Fibroblast of skin of scalp (primary cell): ENCODE results near the gene TSPOAP1.

Source experiments
- DNase-seq: peaks from one replicate; pipeline ENCODE4 v3.0.0-alpha.2; 2013

Gene TSPOAP1

GRCh38 chr17:58276423-58276822 is 52.2 kb downstream of the TSPOAP1 start:
- DNase-seq = no peak

- no peak for DNase-seq
These were observed 53.2 kb downstream of the TSPOAP1 start for GRCh38 chr17:58275417-58275816.

GRCh38 chr17:58273453-58274104 is 55.0 kb downstream of the TSPOAP1 start:
- no peak for DNase-seq

GRCh38 chr17:58272367-58273280 is 56.0 kb downstream of the TSPOAP1 start:
- DNase-seq = no peak

- DNase-seq = no peak
These were observed 57.2 kb downstream of the TSPOAP1 start for GRCh38 chr17:58271216-58271931.

- DNase-seq = no peak
These were observed 57.9 kb downstream of the TSPOAP1 start for GRCh38 chr17:58270476-58271215.

GRCh38 chr17:58269557-58270291 is 58.9 kb downstream of the TSPOAP1 start:
- DNase-seq = no peak

- DNase-seq = no peak
These were observed 59.6 kb downstream of the TSPOAP1 start for GRCh38 chr17:58268774-58269556.

GRCh38 chr17:58268326-58268725 is 60.3 kb downstream of the TSPOAP1 start:
- DNase-seq = no peak

- DNase-seq = no peak
These were observed 61.0 kb downstream of the TSPOAP1 start for GRCh38 chr17:58267347-58268324.

GRCh38 chr17:58265902-58266875 is 62.4 kb downstream of the TSPOAP1 start:
- no peak for DNase-seq

- DNase-seq = no peak
These were observed 63.3 kb downstream of the TSPOAP1 start for GRCh38 chr17:58265271-58265670.

- no peak for DNase-seq
These were observed 64.0 kb downstream of the TSPOAP1 start for GRCh38 chr17:58264407-58265103.

- DNase-seq = no peak
These were observed 64.8 kb downstream of the TSPOAP1 start for GRCh38 chr17:58263773-58264172.

- DNase-seq = no peak
These were observed 66.4 kb downstream of the TSPOAP1 start for GRCh38 chr17:58262149-58262548.

- DNase-seq = no peak
These were observed 73.8 kb downstream of the TSPOAP1 start for GRCh38 chr17:58254803-58255202.

GRCh38 chr17:58253082-58253481 is 75.5 kb downstream of the TSPOAP1 start:
- DNase-seq = no peak

- DNase-seq = no peak
These were observed 76.5 kb downstream of the TSPOAP1 start for GRCh38 chr17:58252141-58252540.
